HL-60/S4 (cell line): Measurements from ENCODE around the gene HNRNPF.
"Not testable (repeated sequence)": the region's sequence is repeated elsewhere in the genome, so short reads cannot be mapped to it uniquely, and the experiment has no call there.

ENCODE experiments used
- in situ Hi-C: fragments of 300-500 bp; cut with MboI; formaldehyde crosslinking; loops from 2 replicates; pipeline ENCODE4 v1.14.3; 2022; ENCODE audit warnings: low sequenced_read_pairs

HNRNPF gene

DNA sequence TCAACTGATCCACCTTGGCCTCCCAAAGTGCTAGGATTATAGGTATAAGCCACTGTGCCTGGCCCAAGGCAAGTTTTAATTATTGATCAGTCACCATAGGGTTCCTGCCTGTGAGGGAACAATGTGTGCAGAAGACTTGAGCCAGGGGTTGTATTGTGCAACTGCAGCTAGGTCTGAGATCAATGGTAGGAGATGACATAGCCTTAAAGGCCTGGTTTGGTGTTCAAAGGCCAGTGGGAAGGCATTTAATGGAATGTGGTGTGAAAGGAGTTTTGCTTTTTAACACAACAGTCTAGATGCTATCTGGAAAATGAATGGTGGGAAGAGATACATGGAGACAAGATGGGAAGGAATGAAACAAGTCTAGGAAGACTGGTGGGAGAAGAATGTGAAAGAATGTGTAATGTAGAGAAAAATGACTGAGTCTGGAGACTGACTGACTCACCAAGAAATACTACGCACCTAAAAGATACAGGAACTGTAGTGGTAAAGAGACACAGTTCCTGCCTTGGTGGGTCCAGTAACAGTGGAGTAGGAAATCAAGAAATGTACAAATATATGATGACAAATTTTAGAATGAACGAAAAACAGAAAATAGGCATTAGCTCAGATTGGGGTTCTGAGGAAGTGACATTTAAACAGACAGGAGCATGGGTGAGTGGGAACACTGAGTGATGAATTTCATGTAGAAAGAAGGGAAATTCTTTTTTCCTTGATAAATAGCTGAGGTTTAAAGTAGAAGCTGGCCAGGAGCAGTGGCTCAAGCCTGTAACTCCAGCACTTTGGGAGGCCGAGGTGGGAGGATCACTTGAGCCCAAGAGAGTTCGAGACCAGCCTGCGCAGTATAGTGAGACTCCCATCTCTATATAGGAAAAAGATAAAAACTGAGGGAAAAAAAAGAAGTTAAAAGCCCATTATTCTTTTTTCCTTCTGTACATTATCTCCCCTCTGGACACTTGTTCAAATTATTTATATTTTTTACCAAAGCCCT is 9.4 kb downstream of the HNRNPF start:
- in situ Hi-C loops: loop anchor here (25.0 kb wide), 1 partner anchor 1563 kb away; the partner anchor contains the start of gene RASSF4

DNA sequence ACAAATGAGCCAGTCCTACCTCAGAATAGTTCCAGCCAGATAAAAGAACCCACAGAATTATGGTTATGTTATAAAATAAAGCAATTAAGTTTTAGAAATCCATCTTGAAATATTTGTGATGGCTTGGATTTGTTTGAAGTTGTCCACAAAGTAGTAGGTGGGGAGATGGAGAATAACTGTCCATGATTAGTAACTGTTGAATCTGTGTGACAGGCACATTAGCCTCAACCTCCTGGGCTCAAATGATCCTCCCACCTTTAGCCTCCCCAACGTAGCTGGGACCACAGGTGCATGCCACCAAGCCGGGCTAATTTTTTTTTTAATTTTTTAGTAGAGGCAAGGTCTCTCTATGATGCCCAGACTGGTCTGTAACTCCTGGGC is 10.1 kb downstream of the HNRNPF start:
- in situ Hi-C loops: no loop called here

DNA sequence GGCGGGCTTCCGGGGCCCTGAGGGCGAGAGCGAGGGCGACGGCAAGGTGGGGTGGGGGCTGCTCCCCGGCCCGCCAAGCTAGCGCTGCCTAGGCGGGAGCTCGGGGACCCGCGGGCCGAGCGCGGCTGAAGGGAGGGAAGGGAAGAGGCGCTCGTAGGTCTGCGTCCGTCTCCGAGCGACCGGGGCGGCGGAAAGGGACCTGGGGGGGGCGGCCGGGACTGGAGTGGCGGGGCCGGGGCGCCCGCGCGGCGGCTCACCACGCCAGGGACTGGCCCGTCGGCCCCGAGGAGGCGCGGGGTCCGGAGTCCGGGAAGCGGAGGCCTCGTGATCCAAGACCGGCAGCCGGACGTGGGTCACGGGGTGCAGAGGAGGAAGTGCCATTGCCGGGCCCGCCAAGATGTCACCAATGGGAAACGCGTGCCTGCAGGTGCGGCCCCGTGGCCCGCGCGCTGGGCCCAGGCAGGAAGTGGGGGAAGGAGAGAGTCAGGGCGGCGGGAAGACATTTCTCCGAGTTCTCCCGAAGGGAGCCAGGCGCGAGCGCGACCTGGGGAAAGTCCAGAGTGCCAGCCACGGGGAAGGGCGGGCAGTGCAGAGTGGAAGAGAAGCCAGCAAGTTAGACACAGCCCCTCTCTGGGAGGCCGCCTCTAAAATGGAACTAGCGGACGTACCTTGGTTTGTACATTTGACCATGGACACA is 11.9 kb downstream of the HNRNPF start:
- in situ Hi-C loops: no loop called here

DNA sequence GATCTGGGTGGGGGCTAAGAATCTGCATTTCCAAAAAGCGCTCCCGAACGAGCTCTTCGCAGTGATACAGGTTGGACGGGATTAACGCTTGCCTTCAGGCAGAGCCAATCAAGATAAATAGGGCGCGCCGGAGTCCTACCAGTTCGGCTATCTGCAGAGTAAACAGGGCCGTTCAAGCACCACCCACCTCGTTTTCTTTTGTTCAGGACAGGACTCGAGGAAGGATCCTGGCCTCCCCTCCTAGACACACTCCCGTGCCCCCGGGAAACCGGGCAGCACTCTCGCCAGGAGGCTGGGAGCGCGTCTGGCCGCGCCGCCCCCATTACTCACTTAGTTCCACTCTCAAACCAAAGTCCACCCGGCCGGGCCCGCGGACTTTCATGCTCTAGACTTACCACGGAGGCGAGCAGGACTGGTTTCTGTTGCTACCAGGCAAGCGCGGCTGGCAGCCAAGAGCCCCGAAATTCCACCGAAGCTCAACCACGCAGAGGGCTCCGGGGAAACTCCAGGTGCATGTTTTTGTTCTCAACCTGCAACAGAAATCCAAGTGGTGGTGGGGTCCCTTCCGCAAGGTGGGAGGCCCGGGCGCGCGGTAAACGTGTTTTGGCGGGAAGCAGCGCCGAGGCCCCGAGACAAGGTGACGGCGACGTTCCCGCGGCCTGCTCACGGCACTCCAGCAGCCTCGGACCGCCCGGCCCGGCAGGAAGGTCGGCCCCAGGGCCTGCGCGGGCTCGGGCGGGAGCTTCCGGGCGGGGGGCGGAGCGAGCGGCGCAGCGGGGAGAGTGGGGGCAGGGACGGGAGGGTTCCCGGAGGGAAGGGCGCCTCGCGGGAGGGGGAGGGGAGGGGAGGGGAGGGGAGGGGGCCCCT is 12.7 kb downstream of the HNRNPF start:
- in situ Hi-C loops: no loop called here

DNA sequence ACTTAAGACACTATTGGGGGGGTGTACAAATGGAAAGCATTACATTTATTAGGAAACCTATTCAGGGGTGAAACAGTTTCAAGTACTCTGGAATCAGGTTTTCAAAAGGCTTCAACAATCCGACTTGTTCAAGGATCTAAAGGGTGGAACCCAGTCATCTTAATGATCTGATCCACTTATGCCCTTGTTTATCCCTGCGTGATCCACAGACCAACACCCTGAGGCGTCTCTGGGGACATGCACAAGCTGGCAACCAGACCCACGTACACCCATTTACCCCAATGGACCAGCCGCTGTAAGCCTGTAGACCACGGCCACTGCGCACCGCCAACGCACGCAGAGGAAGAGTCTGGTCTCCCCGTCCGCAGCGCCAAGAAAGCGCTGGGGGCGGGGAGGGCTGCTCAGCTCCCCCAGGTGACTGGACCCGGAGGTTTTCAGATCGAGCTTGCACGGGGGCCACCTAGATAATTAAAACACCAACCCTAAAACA is 13.4 kb downstream of the HNRNPF start:
- in situ Hi-C loops: no loop called here

DNA sequence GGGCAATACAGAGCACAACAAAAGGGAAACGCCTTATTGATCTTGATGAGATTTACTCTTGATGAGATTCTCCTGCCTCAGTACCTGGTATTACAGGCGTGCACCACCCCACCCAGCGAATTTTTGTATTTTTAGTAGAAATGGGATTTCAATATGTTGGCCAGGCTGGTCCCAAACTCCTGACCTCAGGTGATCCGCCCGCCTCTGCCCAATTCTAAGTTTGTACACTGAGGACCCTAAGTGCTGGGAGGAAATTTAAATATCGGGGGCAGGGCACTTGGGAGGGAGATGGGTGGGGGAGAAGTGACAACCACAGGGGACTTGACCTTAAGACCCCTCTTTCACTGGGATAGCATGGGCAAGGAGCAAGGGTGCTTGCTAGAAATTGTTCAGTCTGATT is 14.1 kb downstream of the HNRNPF start:
- in situ Hi-C loops: no loop called here

DNA sequence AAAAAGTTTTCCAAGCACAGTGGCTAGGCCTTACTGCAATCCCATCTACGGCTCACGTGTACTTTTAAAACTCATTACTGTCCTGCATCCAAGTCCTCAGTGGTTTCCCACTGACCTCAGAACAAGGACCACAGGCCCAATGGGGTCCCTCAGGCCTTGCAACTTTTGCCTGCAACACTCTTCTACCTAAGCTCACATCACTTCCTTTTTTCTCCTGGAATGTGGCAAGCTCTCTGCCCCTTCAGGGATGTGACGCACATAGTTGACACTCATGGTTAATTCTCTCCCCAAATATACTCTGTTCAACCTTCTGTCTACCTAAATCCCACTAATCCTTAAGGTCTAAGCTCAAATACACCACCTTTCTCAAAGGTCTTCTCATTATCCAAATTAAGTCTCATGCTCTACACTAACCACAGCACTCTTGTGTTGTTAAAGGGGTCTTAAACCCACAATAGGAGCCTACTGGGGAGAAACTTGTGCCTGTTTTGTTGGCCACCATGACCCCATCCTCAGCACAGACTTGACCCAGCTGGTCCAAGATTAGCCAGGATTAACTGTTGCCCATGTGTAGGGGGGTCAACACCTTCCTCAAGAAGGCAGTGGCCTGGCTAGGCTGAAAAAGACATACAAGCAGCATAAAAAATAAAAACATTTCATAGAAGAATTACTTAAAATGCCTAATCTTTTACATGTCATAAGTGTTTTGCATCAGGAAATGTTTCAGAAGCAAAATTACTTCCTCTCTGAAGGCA is 15.2 kb downstream of the HNRNPF start:
- in situ Hi-C loops: no loop called here

DNA sequence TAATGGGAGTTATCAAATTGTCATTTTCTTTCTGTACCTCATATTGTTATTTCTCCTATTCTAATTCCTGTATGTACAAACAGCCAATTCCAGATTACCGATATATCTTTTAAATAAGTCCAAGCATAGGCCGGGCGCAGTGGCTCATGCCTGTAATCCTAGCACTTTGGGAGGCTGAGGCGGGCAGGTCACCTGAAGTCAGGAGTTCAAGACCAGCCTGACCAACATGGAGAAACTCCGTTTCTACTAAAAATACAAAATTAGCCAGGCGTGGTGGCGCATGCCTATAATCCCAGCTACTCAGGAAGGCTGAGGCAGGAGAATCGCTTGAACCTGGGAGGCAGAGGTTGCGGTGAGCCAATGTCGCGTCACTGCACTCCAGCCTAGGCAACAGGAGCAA is 15.8 kb downstream of the HNRNPF start:
- in situ Hi-C loops: not testable (repeated sequence)

DNA sequence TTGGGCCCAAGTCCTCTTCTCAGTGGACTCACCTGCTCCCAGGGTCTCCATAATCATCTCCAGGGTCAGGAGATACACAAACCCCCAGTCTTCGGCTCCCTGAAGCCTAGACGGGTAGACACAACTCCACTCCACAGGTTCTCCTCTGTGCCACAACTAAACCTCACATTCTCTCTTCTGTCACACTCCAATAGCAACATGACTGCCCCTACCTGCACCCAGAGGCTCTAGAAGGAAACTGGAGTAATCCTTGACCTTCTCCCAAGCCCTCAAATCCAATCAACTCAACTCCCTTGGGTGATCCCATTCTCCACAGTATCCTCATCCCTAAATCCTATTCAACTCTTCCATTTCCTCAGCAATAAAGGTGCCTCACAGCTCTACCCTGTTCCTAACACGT is 16.2 kb downstream of the HNRNPF start:
- in situ Hi-C loops: no loop called here

DNA sequence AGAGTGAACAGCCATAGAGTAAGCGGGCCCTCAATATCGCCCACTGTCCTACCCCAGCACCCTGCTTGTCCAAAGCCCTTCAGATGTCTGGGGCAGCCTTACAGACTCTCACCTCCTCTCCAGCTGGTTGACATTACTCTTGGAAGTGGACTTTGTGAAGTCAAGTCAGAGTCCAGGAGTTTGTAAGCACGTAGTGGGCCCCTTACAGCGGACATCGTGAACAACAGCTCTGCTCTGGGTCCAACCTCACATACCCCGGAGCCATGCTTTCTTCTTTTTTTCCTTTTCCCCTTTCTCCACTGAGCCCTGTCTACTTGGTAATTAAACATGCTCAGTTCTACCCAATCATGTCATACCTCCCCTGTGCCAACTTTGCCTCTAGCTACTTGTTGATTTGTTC is 17.5 kb downstream of the HNRNPF start:
- in situ Hi-C loops: no loop called here

DNA sequence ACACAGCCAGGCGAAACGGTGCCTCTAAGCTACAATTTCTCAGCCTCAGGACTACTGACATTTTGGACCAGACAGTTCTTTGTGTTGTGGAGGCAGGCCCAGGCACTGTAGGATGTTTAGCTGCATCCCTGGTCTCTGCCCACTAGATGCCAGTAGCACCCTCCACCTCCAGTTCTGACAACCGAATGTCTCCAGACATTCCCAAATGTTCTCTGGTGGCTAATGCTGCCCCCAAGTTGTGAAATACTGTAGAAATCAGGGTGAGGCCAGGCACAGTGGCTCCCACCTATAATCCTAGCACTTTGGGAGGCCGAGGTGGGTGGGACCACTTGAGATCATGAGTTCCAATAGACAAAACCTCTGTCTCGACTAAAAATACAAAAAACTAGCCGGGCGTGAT is 18.2 kb downstream of the HNRNPF start:
- in situ Hi-C loops: no loop called here

DNA sequence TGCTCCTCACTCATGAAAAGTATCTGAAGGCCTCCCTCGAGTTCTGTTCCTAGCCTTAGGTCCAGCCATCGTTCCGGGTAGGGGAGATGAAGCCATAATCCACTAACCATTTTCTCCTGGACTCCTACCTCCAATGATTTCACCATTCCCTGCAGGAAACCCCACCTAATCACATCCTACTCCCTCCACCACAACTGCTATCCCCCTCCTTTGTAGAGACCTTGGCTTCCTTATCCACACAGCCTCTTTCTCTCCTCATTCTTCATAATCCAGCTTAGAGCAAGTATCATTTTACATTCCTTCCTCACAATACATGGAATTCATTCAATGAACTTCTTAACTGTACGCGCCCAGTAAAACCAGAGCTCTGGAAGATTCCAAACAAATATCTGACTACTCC is 18.7 kb downstream of the HNRNPF start:
- in situ Hi-C loops: no loop called here

DNA sequence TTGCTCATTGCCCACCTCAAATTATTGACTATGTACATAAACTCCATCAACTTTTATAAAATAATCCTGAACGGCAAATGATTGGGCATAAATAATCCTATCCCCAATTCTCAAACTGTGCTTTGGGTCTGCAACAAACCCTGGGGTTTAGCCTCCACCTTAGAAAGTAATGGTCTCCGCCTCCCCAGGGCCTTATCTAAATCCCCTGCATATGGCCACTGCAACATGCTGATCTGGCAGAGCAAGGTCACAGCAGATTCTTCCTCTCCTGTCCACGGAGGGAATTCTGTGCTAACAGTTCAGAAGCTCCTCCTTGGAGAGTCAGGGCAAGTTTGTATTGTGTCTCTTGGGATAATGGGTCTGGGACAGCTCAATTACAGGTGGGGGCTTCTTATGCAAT is 19.1 kb downstream of the HNRNPF start:
- in situ Hi-C loops: no loop called here

DNA sequence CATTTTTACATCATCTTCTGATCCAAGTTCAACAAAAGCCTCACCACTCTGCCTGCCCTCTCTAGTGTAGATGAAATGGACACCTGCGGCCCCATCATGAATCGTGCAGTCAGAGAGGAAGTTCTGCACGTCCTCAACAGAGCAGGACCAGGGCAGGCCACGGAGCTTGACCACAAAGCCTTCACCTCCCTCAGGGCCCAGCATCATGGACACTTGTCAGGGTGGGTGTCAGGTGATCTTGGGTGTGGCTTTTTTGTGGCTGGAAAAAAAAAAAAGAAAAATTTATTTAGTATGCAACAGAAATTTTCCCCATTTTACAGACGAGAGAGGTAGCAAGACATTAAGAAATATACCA is 21.3 kb downstream of the HNRNPF start:
- in situ Hi-C loops: no loop called here

DNA sequence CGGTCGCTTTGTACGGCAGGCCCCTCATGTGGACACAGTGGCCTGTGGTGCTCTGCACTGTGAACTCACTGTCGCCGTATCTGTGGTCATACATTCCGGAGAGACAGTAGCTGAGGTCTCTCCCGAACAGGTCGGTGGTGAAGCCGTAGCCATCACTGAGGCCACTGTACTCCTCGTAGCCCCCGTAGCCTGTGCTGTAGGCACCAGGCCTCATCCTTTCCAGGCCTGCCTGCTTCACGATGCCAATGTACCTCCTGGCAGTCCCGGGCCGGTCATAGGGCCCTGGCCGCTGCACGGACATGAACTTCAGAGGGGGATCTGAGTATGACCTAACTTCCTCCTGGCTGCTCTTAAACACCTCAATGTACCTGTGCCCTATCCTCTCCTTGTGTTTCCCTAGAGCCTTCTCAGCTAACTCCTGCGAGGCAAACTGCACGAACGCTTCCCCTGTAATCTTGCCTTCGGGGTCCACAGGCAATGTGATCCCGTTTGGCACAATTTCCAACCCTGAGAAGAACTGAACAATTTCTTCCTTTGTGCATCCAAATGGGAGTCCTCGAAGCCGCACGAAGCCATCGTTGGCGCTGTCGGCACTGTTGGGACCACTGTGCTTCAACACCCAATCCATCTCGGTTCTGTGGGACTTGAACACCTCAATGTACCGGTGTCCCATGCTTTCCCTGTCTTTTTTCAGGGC is 21.9 kb downstream of the HNRNPF start:
- in situ Hi-C loops: no loop called here

DNA sequence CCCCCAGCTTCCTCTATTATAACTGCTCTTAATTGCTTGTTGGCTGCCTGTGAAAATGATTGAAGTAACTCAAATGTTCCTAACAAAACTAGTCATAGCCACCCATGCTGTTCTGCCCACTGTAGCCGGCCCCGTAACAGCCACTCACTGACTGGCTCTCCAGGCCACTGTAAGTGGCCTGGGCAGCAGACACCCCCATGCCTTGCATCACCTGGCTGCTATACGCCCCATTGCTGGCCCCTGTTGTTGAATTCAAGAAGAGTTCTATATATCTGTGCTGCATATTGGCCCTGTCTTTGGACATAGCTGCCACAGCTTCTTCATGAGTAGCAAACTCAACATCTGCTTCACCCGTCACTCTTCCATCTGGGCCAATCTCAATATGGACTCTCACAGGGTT is 22.4 kb downstream of the HNRNPF start:
- in situ Hi-C loops: no loop called here

DNA sequence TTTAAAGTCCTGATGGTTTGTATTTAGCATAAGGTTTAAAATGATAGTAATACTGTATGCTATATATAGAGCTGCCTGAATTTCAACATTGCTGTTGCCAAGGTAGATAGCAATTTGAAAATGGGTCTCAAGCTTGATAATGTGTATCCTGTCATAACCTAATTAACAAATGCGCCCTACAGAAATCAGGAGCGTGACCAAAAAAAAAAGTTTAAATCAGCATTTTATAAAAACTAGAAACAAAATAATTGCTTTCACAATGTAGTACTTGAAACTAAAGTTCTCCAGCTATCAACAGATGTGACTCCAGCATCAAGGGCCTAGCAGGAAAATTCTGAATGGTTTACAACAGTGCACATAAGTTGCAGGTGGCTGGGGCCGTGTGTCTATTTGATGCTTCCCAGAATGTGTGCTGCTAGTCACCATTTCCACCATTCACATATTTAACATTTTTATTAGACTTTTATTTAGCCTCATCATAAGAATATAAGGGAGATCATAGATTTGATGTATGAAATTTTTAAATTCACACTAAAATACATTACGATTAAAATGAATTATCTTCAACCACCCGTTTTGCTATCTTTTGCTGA is 23.5 kb downstream of the HNRNPF start:
- in situ Hi-C loops: no loop called here

DNA sequence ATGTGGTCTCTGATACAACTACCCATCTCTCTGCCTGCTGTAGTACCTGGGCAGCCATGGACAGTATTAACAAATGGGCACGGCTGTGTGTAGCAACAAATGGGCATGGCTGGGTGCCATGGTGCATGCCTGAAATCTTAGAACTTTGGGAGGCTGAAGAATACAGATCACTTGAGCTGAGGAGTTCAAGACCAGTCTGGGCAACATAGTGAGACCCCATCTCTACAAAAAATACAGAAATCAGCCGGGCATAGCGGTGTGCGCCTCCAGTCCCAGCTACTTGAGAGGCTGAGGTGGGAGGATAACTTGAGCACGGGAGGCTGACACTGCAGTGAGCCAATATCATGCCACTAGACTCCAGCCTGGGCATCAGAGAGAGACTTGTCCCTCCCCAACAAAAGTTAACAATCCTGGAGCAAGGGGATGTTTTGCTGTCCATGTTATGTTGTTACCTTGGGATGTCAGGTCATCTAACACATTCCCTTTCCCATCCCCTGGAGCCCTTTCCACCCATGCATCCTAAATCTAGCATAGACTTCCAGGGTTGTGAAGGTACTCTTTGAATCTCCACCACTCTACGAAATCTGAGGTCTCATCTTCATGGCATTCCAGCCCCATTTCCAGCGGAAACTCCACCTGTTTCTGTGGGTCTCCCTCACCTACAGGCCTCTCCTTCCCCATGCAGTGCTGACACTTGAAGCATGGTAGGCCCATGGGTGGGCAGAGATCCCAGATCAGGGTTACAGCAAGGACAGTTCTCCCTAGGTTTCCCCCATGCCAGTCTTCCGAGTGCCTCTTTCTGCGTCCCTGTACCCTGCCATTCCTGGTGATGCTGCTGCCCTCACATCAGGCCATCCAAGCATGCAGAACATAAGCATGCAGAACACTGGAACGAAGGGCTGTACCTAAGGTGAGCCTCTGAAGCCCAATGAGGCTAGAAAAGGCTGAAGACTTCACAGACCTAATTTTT is 24.4 kb downstream of the HNRNPF start:
- in situ Hi-C loops: no loop called here
